ENCODE data around the gene RELL2. TPM values are rescaled to one million over a fixed set of nuclear protein-coding genes. Genes with fewer than 3 reads are reported as not detected.

Gene RELL2
- total and polyA plus RNA-seq, 2 experiments from 2014 or later: 2.1 to 2.8 TPM

DNA sequence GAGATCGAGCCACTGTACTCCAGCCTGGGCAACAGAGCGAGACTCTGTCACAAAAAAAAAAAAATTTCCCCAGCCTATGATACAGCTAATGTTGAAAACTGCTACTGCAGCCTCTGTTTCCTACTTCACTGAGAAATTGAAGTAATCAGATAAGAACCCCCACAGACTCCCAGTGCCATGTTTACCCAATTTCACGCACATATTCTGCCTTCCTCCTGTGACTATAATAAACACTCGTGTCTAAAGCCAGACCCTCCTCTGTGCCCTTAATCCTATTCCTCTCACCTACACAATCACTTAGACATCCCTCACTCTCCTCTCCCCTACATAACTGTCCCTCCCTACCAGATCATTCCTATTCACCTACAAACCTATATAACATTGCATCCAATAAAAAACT, 38.9 kb downstream of the RELL2 start:
- H3K4me2 ChIP-seq (ENCODE audit: unreplicated experiment): no peak overlapping the region
- 0 out of 2 replicates have a peak, but pooled peaks cover 2% of the 10 kb centered on the region for H3K4me1 ChIP-seq (ENCODE audit: insufficient read depth)
- no peak overlapping the region for H2AFZ ChIP-seq
- no peak overlapping the region for H3K27ac ChIP-seq
- H3K27me3 ChIP-seq (replicated peaks; ENCODE audit: insufficient read depth): no peaks in the 10 kb centered on the region
- TF ChIP-seq EZH2 (IDR thresholded peaks at IDR 0.05; ENCODE audit: insufficient read depth, poor library complexity, severe bottlenecking) (no peak), EZH2phosphoT487 (IDR thresholded peaks at IDR 0.05; ENCODE audit: insufficient read depth, low read depth) (no peak)
- no peaks in the 10 kb centered on the region for H3F3A ChIP-seq (ENCODE audit: insufficient read depth)
- H3K4me3 ChIP-seq: no peak overlapping the region
- H3K9me2 ChIP-seq (ENCODE audit: insufficient read depth): no peaks in the 10 kb centered on the region
- H3K36me3 ChIP-seq (ENCODE audit: low read depth): no peaks in the 10 kb centered on the region
- H4K20me1 ChIP-seq (ENCODE audit: insufficient read depth): no peaks in the 10 kb centered on the region
- H3K9me3 ChIP-seq (ENCODE audit: low read depth): no peaks in the 10 kb centered on the region
- WGBS, 2 experiments (ENCODE audit: low coverage in 1 of 2, low lambda C conversion rate in 2 of 2, missing lambda C conversion rate in 2 of 2): 94 to 98% methylated on average over 4 of the region's 4 CpGs
- no peaks in the 10 kb centered on the region for H3K79me2 ChIP-seq (ENCODE audit: insufficient read depth)
- no peak for DNase-seq
- in situ Hi-C loops (cut with MboI): loop anchor here (25.0 kb wide), 1 partner anchor 462 kb away; no protein-coding TSS in a partner anchor
- H3K9ac ChIP-seq: no peak overlapping the region

DNA sequence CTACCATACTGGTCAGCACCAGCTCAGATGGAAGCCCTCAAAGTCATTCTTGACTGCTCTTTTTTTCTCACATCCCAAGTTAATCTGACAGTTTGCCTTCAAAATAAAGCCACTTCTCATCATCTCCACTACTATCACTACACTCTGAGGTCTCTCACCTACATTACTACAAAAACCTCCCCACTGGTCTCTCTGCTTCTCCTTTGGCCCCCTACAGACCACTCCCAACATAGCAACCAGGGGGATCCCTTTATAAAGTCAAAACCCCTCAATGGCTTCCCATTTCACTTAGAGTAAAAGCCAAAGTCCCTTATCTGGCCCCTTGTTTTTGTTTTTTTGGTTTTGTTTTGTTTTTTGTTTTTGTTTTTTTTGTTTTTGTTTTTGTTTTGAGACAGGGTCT, 40.6 kb downstream of the RELL2 start:
- no peak for DNase-seq
- no peak overlapping the region for H3K27ac ChIP-seq
- H3K4me3 ChIP-seq: no peak overlapping the region
- H3K27me3 ChIP-seq (replicated peaks; ENCODE audit: insufficient read depth): no peaks in the 10 kb centered on the region
- H3K9me3 ChIP-seq (ENCODE audit: low read depth): no peaks in the 10 kb centered on the region
- H2AFZ ChIP-seq: no peak overlapping the region
- no peaks in the 10 kb centered on the region for H3K36me3 ChIP-seq (ENCODE audit: low read depth)
- H3K4me1 ChIP-seq (ENCODE audit: insufficient read depth): peaks cover 11% of the 10 kb centered on the region
- H4K20me1 ChIP-seq (ENCODE audit: insufficient read depth): no peaks in the 10 kb centered on the region
- H3F3A ChIP-seq (ENCODE audit: insufficient read depth): 0 out of 2 replicates have a peak, but pooled peaks cover 5% of the 10 kb centered on the region
- H3K4me2 ChIP-seq (ENCODE audit: unreplicated experiment): no peak overlapping the region
- TF ChIP-seq EZH2 (IDR thresholded peaks at IDR 0.05; ENCODE audit: insufficient read depth, poor library complexity, severe bottlenecking) (no peak), EZH2phosphoT487 (IDR thresholded peaks at IDR 0.05; ENCODE audit: insufficient read depth, low read depth) (no peak)
- H3K9me2 ChIP-seq (ENCODE audit: insufficient read depth): no peaks in the 10 kb centered on the region
- in situ Hi-C loops (cut with MboI): loop anchor here (25.0 kb wide), 1 partner anchor 460 kb away; no protein-coding TSS in a partner anchor
- H3K9ac ChIP-seq: no peak overlapping the region
- H3K79me2 ChIP-seq (ENCODE audit: insufficient read depth): no peaks in the 10 kb centered on the region

DNA sequence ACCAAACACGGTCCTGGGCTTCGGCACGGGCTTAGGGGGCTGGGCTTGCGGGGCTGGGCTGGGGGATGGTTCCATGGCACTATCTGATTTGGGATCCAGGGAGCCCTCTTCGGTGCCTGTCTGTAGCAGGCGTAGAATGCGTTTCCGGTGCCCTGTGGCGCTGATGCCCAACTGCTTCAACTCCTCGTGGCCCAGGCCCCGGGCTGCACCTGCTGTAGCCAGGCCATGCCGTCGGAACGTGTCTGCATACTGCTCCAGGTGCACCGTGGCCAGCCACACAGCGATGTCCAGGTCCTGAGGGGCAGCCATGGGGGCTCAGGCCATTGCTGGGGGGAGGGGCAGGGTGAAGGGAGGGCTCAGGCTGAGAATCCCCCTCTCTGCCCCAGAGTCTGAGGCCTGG, 43.4 kb downstream of the RELL2 start:
- peaks cover 11% of the 10 kb centered on the region for H3K4me1 ChIP-seq (ENCODE audit: insufficient read depth)
- 99 to 100% methylated on average over 2 to 16 of the region's 16 CpGs for WGBS, 2 experiments (ENCODE audit: low coverage in 1 of 2, low lambda C conversion rate in 2 of 2, missing lambda C conversion rate in 2 of 2)
- peaks cover 12% of the 10 kb centered on the region; the same call in 1 of the 2 replicates for H3F3A ChIP-seq (ENCODE audit: insufficient read depth)
- in situ Hi-C loops (cut with MboI): loop anchor here (25.0 kb wide), 1 partner anchor 457 kb away; no protein-coding TSS in a partner anchor
- H3K4me3 ChIP-seq: no peak overlapping the region
- H3K27me3 ChIP-seq (replicated peaks; ENCODE audit: insufficient read depth): no peaks in the 10 kb centered on the region
- no peaks in the 10 kb centered on the region for H3K9me2 ChIP-seq (ENCODE audit: insufficient read depth)
- H3K36me3 ChIP-seq (ENCODE audit: low read depth): no peaks in the 10 kb centered on the region
- DNase-seq: no peak
- no peaks in the 10 kb centered on the region for H3K79me2 ChIP-seq (ENCODE audit: insufficient read depth)
- H3K9ac ChIP-seq: no peak overlapping the region
- H3K27ac ChIP-seq: no peak overlapping the region
- no peaks in the 10 kb centered on the region for H3K9me3 ChIP-seq (ENCODE audit: low read depth)
- H4K20me1 ChIP-seq (ENCODE audit: insufficient read depth): no peaks in the 10 kb centered on the region
- no peak for TF ChIP-seq EZH2phosphoT487 (IDR thresholded peaks at IDR 0.05; ENCODE audit: insufficient read depth, low read depth)
- TF ChIP-seq EZH2 (IDR thresholded peaks at IDR 0.05; ENCODE audit: insufficient read depth, poor library complexity, severe bottlenecking): no peak
- H3K4me2 ChIP-seq (ENCODE audit: unreplicated experiment): no peak overlapping the region
- no peak overlapping the region for H2AFZ ChIP-seq

DNA sequence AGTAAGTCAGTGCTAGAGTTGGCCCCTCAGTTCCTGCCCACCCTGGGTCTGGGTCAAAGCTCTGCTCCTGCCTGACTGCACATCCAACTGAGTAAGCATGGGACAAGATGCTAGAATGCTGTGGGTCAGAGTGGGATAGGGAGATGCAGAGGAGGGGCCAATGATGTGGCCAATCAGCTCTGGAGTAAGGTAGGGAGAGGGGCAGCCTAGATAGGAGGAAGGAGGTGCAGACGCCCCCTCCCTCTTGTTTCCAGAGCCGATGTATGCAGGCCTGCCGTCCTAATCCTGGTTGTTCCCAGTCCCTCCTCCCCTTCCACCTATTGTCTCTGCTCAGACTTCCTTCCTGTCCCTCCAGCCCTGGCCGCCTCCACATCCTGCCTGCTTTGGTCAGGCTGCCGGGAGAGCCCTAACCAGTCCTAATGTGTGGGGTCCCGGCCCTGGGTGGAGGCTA, 44.0 kb downstream of the RELL2 start:
- Histone ChIP-seq H2AFZ (peak overlapping the region; percentile 82; the same call in 1 of the 2 replicates), H3K4me2 (ENCODE audit: unreplicated experiment) (peak overlapping the region; percentile 57), H3K4me1 (ENCODE audit: insufficient read depth) (peaks cover 11% of the 10 kb centered on the region), H3K27me3 (replicated peaks; ENCODE audit: insufficient read depth) (no peaks in the 10 kb centered on the region), H3F3A (ENCODE audit: insufficient read depth) (peaks cover 12% of the 10 kb centered on the region; the same call in 1 of the 2 replicates), H3K9me2 (ENCODE audit: insufficient read depth) (no peaks in the 10 kb centered on the region), H4K20me1 (ENCODE audit: insufficient read depth) (no peaks in the 10 kb centered on the region), H3K27ac (no peak overlapping the region), H3K79me2 (ENCODE audit: insufficient read depth) (no peaks in the 10 kb centered on the region), H3K9ac (peak overlapping the region; percentile 77; the same call in 1 of the 2 replicates), H3K4me3 (peak overlapping the region; percentile 58; the same call in 1 of the 2 replicates), H3K36me3 (ENCODE audit: low read depth) (no peaks in the 10 kb centered on the region), H3K9me3 (ENCODE audit: low read depth) (no peaks in the 10 kb centered on the region)
- TF ChIP-seq EZH2phosphoT487 (IDR thresholded peaks at IDR 0.05; ENCODE audit: insufficient read depth, low read depth) (no peak), EZH2 (IDR thresholded peaks at IDR 0.05; ENCODE audit: insufficient read depth, poor library complexity, severe bottlenecking) (no peak)
- WGBS, 2 experiments (ENCODE audit: low coverage in 1 of 2, low lambda C conversion rate in 2 of 2, missing lambda C conversion rate in 2 of 2): 84 to 85% methylated on average over 6 of the region's 6 CpGs
- in situ Hi-C loops (cut with MboI): loop anchor here (25.0 kb wide), 1 partner anchor 457 kb away; no protein-coding TSS in a partner anchor
- no peak for DNase-seq

Measured in GM23248 (cell line).